Activated CD8-positive, alpha-beta T cell treated with anti-CD3 and anti-CD28 coated beads for 36 hours (primary cell): ENCODE data around the gene ITPR1. TPM values are rescaled to one million over a fixed set of nuclear protein-coding genes. Genes with fewer than 3 reads are reported as not detected.

ENCODE experiments used
- ATAC-seq: fragments of 200-7000 bp; cut with Tn5 transposase; one replicate; pipeline ENCODE4 v1.10.0; 2021; ENCODE audit warnings: mild to moderate bottlenecking, moderate library complexity
- CTCF ChIA-PET: fragments of 350-600 bp; sonication (Branson Sonifier 250); formaldehyde crosslinking; loops from one replicate; lab custom pipeline; 2021; ENCODE audit warnings: antibody characterized with exemption; lab: Charles Lee
- POLR2A ChIA-PET: fragments of 350-600 bp; sonication (Branson Sonifier 250); formaldehyde crosslinking; loops from one replicate; lab custom pipeline; 2021; ENCODE audit warnings: antibody characterized with exemption; lab: Charles Lee
- DNase-seq: peaks from one replicate; pipeline ENCODE4 v3.0.0-alpha.2; 2020
- H3K27ac Mint-ChIP-seq: one replicate; pipeline ENCODE4 v1.8.0; 2021; ENCODE audit warnings: mild to moderate bottlenecking, mixed read lengths
- H3K27me3 Mint-ChIP-seq: one replicate; pipeline ENCODE4 v1.8.0; 2021; ENCODE audit warnings: mixed read lengths
- H3K36me3 Mint-ChIP-seq: one replicate; pipeline ENCODE4 v1.8.0; 2021; ENCODE audit warnings: low read depth, mixed read lengths
- H3K4me1 Mint-ChIP-seq: one replicate; pipeline ENCODE4 v1.8.0; 2021; ENCODE audit warnings: low read depth, mixed read lengths
- H3K4me3 Mint-ChIP-seq: one replicate; pipeline ENCODE4 v1.8.0; 2021; ENCODE audit warnings: mild to moderate bottlenecking, moderate library complexity, mixed read lengths
- H3K9me3 Mint-ChIP-seq: one replicate; pipeline ENCODE4 v1.8.0; 2021; ENCODE audit warnings: mixed read lengths
- intact Hi-C: fragments of 100-400 bp; cut with micrococcal nuclease; formaldehyde crosslinking; loops from one replicate; pipeline ENCODE4 v1.10.0; 2022
- total RNA-seq, 2 experiments: library from RNA; stranded (reverse); gene quantifications; one replicate each; pipeline ENCODE4 v1.2.3, GENCODE V29; 2021
- TF ChIP-seq, protein P1 (sequence below): fragments of 200-600 bp; IDR thresholded peaks from one replicate; pipeline ENCODE4 v1.8.0; 2022; ENCODE audit warnings: antibody characterized with exemption, mild to moderate bottlenecking

The ITPR1 gene
- total RNA-seq, 2 experiments from 2014 or later, result 93.9 to 98.2 TPM

DNA sequence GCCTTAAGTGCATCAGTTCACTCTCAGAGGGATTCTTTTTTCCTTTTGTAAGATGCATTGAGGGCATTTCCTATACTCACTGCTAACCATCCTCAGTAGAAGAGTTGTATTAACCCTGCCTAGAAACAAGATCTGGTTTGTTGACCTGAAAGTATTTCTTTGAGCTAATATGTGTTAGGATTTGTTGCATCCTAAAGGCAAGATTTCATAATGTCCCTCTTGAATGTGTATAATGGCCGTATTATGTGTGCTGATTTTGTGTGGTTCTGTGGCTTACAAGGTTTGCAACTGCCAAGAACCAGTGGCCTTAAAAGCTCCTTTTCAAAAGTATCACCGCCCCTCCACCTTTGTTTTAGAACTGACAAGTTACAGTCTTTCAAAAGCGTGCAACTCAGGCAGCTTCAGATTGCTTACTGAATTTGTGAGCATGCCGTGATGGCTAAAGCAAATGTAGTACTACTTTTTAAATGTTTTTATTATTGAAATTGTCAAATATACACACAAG lies 304.1 kb downstream of the ITPR1 start:
- peaks cover 3% of the 10 kb centered on the region for H3K4me1 Mint-ChIP-seq
- ChIA-PET CTCF (interaction anchor here (0.5 to 1.0 kb wide), 3 partner anchors 10 to 85 kb away, joined by 3 to 6 read pairs (median 3); no protein-coding TSS in a partner anchor), POLR2A (interaction anchor here (1.1 kb wide), 1 partner anchor 181 kb away, joined by 3 read pairs; no protein-coding TSS in a partner anchor)
- H3K4me3 Mint-ChIP-seq, result no peak overlapping the region
- ATAC-seq (no peak), DNase-seq (no peak)
- peaks cover 9% of the 10 kb centered on the region for H3K9me3 Mint-ChIP-seq
- intact Hi-C loops, result no loop called here
- peaks cover 80% of the 10 kb centered on the region for H3K36me3 Mint-ChIP-seq
- TF ChIP-seq, protein P1, sequence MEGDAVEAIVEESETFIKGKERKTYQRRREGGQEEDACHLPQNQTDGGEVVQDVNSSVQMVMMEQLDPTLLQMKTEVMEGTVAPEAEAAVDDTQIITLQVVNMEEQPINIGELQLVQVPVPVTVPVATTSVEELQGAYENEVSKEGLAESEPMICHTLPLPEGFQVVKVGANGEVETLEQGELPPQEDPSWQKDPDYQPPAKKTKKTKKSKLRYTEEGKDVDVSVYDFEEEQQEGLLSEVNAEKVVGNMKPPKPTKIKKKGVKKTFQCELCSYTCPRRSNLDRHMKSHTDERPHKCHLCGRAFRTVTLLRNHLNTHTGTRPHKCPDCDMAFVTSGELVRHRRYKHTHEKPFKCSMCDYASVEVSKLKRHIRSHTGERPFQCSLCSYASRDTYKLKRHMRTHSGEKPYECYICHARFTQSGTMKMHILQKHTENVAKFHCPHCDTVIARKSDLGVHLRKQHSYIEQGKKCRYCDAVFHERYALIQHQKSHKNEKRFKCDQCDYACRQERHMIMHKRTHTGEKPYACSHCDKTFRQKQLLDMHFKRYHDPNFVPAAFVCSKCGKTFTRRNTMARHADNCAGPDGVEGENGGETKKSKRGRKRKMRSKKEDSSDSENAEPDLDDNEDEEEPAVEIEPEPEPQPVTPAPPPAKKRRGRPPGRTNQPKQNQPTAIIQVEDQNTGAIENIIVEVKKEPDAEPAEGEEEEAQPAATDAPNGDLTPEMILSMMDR, result no peak
- no peak overlapping the region for H3K27ac Mint-ChIP-seq
- H3K27me3 Mint-ChIP-seq, result no peaks in the 10 kb centered on the region

DNA sequence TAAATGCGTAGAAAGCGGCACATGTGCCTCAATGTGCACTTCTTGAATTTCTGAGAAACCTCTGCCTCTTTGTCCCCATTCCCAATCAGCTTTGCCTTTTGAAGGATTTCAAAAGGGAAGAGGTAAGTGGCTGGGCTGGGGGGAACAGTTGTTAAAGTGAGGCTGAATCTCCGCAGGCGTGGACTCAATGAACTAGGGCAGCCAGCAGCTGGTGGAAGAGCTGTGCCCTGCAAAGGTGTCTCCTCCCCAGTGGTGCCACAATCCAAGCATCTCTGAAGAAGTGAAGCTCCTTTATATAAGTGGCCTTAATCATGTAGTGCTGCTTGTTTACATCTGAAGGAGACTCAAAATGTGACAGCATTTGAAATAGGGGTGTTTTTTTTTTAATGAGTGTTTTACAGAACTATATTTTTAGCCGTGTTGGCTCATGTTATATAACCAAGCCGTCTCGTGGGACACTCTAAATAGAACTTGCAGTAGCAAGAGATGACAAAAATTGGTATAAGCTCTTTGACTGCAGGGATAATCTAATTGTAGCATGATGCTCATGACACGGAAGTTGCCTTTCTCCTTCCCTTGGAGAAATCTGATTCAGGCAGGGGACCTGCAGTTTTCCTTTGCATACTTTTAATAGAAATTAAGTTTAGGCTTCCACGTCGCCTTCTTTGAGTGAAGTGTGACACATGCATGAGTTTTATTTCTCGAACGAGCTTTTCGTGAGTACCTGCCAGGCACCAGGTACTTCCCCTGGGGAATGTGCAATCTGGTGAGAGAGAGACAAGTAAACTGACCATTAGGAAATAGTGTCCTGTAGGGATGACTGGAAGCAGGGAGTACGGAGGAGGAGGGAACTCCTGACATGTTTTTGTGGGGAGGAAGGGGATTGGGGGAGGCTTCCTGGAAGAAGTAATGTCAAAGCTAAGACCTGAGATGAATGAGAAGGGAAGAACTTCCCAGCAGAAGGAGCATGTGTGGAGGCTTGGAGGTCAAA lies 306.4 kb downstream of the ITPR1 start:
- H3K36me3 Mint-ChIP-seq, result peaks cover 88% of the 10 kb centered on the region
- POLR2A ChIA-PET, result no interaction called here
- H3K27me3 Mint-ChIP-seq, result no peaks in the 10 kb centered on the region

DNA sequence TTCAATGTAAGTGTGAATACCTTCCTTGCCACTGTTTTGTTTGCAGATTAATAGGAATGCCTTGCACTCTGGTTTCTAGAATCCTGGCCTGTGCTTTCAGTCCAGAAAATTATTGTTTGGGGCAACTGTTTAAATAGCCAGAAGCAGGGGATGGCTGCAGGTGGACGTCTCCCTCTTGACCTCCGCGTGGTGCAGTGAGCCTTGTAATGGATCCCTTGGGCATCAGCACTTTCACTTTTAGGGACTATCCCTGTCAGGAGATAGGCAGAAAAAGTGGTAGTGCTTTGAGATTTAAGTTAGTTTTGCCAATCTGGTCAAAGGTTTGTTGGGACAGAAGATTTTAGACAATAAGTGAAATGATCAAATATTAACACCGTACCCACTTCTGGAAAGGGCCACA lies 307.4 kb downstream of the ITPR1 start:
- Mint-ChIP-seq H3K27me3 (no peaks in the 10 kb centered on the region), H3K9me3 (peaks cover 9% of the 10 kb centered on the region), H3K4me3 (no peak overlapping the region), H3K36me3 (peaks cover 92% of the 10 kb centered on the region), H3K27ac (no peak overlapping the region), H3K4me1 (peaks cover 26% of the 10 kb centered on the region)
- DNase-seq, result no peak
- TF ChIP-seq, protein P1, result no peak
- ATAC-seq, result no peak
- CTCF ChIA-PET, result interaction anchor here (1.0 kb wide), 1 partner anchor 89 kb away, joined by 4 read pairs; no protein-coding TSS in a partner anchor
- POLR2A ChIA-PET, result no interaction called here
- intact Hi-C loops, result no loop called here

More for the DNA sequence above, 306.4 kb downstream of the ITPR1 start:
- no peak for ATAC-seq
- H3K9me3 Mint-ChIP-seq, result peaks cover 9% of the 10 kb centered on the region
- no peak overlapping the region for H3K4me3 Mint-ChIP-seq
- TF ChIP-seq, protein P1, result no peak
- no peak for DNase-seq
- intact Hi-C loops, result no loop called here
- CTCF ChIA-PET, result no interaction called here
- peak overlapping the region; percentile 43 for H3K27ac Mint-ChIP-seq
- H3K4me1 Mint-ChIP-seq, result peaks cover 16% of the 10 kb centered on the region

DNA sequence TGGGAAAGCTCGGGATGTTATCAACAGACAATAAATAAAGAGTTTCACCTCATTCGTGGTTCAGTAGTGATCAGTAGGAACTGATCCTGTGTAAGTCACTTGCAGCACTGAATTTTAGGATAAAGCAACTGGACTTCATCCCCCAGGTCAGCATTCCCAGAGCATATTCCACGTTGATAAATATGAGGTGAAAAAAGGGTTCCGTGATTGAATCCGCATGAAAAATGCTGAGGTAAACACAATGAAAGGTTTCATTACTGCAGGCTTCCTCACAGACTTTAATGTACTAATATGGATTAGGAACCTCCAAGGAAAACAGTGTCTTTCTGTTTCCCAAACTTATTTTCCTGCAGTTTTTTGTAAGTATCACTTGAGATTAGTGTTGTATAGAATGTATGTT lies 308.7 kb downstream of the ITPR1 start:
- POLR2A ChIA-PET, result interaction anchor here (0.6 kb wide), 1 partner anchor 175 kb away, joined by 4 read pairs; no protein-coding TSS in a partner anchor
- Mint-ChIP-seq H3K36me3 (peaks cover 92% of the 10 kb centered on the region), H3K4me1 (peaks cover 36% of the 10 kb centered on the region), H3K4me3 (no peak overlapping the region), H3K27ac (no peak overlapping the region), H3K27me3 (no peaks in the 10 kb centered on the region), H3K9me3 (peaks cover 4% of the 10 kb centered on the region)
- no peak for DNase-seq
- intact Hi-C loops, result no loop called here
- ATAC-seq, result no peak
- TF ChIP-seq, protein P1, result no peak
- CTCF ChIA-PET, result interaction anchor here (1.0 kb wide), 2 partner anchors 23 to 91 kb away, joined by 3 to 4 read pairs; no protein-coding TSS in a partner anchor
